ENCODE results near the gene TUBGCP2. TPM values are rescaled to one million over a fixed set of nuclear protein-coding genes. Genes with fewer than 3 reads are reported as not detected.
A peak's percentile ranks its signal among the peaks of the same experiment; 100 is the strongest.

The TUBGCP2 gene
- total RNA-seq, 4 donors from 2014 or later = 37.5 to 68.3 (median 47.6) TPM

DNA sequence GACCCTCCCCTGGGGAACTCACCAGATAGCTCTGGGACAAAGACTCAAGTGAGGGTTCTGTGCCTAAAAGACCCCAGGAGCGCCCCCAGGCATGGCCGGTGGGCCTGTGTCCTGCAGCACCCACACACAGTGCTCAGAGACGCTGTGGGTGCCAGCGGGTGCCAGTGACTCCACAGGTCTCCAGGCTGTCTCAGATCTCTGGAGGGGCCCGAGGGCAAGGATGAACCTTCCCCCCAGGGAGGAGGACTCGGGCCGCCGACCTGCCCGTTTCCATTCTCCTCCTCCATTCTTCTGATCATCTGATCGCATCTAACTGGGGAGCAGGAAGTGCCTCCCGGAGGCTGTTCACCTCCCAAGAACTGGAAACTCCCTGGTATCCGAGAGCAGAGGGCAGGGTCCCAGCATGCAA lies 33.0 kb downstream of the TUBGCP2 start:
- Histone ChIP-seq H3K4me1 (peaks cover 0 to 21% (median 15%) of the 10 kb centered on the region in 4 donors), H3K27me3 (peaks cover 29% of the 10 kb centered on the region), H3K9me3 (no peaks in the 10 kb centered on the region), H3K36me3 (peaks cover 0 to 5% (median 2%) of the 10 kb centered on the region in 4 donors), H3K27ac (peak overlapping the region; percentile 23 to 49 (median 43)), H3K4me3 (peak overlapping the region in 2 of 4 donors; percentile 25 to 39)
- DNase-seq = no peak
- TF ChIP-seq POLR2A (IDR thresholded peaks at IDR 0.05) (no peak), EP300 (IDR thresholded peaks at IDR 0.05; ENCODE audit: low read depth) (no peak), POLR2AphosphoS5 (IDR thresholded peaks at IDR 0.05) (no peak)
- TF ChIP-seq, protein P1, sequence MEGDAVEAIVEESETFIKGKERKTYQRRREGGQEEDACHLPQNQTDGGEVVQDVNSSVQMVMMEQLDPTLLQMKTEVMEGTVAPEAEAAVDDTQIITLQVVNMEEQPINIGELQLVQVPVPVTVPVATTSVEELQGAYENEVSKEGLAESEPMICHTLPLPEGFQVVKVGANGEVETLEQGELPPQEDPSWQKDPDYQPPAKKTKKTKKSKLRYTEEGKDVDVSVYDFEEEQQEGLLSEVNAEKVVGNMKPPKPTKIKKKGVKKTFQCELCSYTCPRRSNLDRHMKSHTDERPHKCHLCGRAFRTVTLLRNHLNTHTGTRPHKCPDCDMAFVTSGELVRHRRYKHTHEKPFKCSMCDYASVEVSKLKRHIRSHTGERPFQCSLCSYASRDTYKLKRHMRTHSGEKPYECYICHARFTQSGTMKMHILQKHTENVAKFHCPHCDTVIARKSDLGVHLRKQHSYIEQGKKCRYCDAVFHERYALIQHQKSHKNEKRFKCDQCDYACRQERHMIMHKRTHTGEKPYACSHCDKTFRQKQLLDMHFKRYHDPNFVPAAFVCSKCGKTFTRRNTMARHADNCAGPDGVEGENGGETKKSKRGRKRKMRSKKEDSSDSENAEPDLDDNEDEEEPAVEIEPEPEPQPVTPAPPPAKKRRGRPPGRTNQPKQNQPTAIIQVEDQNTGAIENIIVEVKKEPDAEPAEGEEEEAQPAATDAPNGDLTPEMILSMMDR (IDR thresholded peaks at IDR 0.05) = no peak
- intact Hi-C loops (cut with DNase I; ENCODE audit: low total_unique reads) = no loop called here
- WGBS, 2 donors (ENCODE audit: low coverage in 1 of 2) = 20% methylated on average over 11 of the region's 12 CpGs; no CpG with 5 or more reads in 1 of the 2 donors
- in situ Hi-C loops (cut with MboI; ENCODE audit: low pct_ligation_motif_present in 1 of 4, low pct_unique_long_range_greater_than_20kb in 1 of 4, low sequenced_read_pairs in 3 of 4) = no loop called here

DNA sequence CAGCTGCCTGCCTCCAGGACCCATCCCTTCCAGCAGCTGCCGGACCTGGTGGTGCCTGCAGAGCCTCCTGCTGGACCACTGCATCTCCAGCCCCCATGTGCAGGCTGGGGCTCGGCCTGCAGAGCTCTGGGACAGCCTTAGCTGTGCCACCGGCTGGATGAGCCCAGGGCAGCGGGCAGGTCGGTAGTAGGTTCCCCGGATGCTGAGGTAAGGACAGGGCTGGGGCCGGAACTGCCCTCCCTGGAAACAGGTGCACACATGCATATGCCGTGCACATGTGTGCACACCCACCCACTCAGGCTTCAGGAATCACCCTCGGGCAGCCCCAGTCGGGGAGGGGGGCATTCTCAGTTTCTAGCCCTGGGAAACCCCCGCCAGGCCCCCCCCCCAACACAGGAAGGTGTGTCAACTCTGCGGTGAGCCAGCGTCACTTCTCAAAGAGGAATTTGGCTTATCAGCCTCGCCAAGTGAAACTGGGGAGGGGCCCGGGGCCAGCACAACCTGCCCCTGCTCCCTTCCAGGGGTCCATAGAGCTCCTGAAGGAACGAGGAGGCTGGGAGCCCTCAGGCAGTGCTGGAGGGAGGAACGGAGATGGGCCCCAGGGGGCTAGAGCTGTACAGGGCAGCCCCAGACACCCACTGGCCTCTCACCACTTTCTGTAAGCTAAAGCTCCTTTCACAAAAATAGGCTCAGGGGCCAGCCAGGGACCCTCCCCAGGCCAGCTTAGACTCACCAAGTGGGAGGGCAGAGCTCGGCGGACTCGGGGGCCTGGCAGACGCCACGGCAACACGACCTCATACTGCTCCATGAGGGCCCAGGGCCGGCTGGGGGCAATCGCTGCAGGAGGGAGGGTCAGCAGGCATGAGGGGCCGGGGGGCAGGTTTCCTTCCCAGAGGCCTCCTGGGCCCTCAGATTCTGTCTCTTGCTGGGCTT lies 33.7 kb downstream of the TUBGCP2 start:
- peak overlapping the region in 3 of 4 donors; percentile 37 to 49 (median 49) for H3K27ac ChIP-seq
- TF ChIP-seq EP300 (IDR thresholded peaks at IDR 0.05; ENCODE audit: low read depth) (no peak), POLR2A (IDR thresholded peaks at IDR 0.05) (no peak), POLR2AphosphoS5 (IDR thresholded peaks at IDR 0.05) (no peak)
- TF ChIP-seq, protein P1 (IDR thresholded peaks at IDR 0.05) = no peak
- in situ Hi-C loops (cut with MboI; ENCODE audit: low pct_ligation_motif_present in 1 of 4, low pct_unique_long_range_greater_than_20kb in 1 of 4, low sequenced_read_pairs in 3 of 4) (no loop called here), intact Hi-C loops (cut with DNase I; ENCODE audit: low total_unique reads) (no loop called here)
- DNase-seq = peak; percentile 66
- no peaks in the 10 kb centered on the region for H3K9me3 ChIP-seq
- H3K4me1 ChIP-seq = peaks cover 0 to 21% (median 15%) of the 10 kb centered on the region in 4 donors
- 28% methylated on average over 15 of the region's 26 CpGs; no CpG with 5 or more reads in 1 of the 2 donors for WGBS, 2 donors (ENCODE audit: low coverage in 1 of 2)
- H3K36me3 ChIP-seq = peaks cover 0 to 2% (median under 1%) of the 10 kb centered on the region in 4 donors
- peak overlapping the region in 2 of 4 donors; percentile 25 to 39 for H3K4me3 ChIP-seq
- peaks cover 29% of the 10 kb centered on the region for H3K27me3 ChIP-seq

DNA sequence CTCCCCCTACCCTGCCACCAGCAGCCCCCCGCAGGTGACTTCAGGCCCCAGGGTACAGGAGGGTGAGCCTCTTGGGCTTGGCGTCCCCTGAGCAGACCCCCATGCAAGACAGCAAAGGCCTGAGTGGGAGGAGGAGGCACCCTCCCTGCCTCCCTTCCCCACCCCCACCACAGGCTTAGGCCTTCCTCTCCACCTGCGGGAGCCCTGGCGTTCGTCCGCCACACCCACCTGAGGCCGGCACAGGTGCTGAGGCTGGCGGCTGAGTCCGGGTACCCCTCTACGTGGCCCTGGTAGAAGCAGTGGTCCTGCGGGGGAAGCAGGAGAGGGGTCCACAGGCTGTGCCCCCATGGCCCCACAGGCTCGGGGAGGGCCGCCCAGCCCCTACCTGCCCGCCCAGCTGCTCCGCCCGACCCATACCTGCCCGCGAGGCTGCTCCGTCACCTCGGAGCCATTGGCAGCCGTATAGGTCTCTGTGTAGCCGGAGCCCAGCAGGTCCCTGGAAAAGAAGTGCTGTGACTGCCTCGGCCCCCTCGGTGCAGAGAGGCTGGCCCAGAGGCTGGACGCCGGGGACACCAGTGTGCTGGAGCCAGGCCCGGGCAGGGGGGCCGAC lies 35.0 kb downstream of the TUBGCP2 start:
- peaks cover 0 to 21% (median 15%) of the 10 kb centered on the region in 4 donors for H3K4me1 ChIP-seq
- in situ Hi-C loops (cut with MboI; ENCODE audit: low pct_ligation_motif_present in 1 of 4, low pct_unique_long_range_greater_than_20kb in 1 of 4, low sequenced_read_pairs in 3 of 4) (no loop called here), intact Hi-C loops (cut with DNase I; ENCODE audit: low total_unique reads) (no loop called here)
- H3K27ac ChIP-seq = no peak overlapping the region
- no peaks in the 10 kb centered on the region for H3K9me3 ChIP-seq
- 48% methylated on average over 17 of the region's 28 CpGs; no CpG with 5 or more reads in 1 of the 2 donors for WGBS, 2 donors (ENCODE audit: low coverage in 1 of 2)
- TF ChIP-seq POLR2AphosphoS5 (IDR thresholded peaks at IDR 0.05) (no peak), EP300 (IDR thresholded peaks at IDR 0.05; ENCODE audit: low read depth) (no peak), POLR2A (IDR thresholded peaks at IDR 0.05) (no peak)
- TF ChIP-seq, protein P1 (IDR thresholded peaks at IDR 0.05) = no peak
- H3K4me3 ChIP-seq = no peak overlapping the region
- peaks cover 29% of the 10 kb centered on the region for H3K27me3 ChIP-seq
- no peaks in the 10 kb centered on the region for H3K36me3 ChIP-seq
- no peak for DNase-seq

DNA sequence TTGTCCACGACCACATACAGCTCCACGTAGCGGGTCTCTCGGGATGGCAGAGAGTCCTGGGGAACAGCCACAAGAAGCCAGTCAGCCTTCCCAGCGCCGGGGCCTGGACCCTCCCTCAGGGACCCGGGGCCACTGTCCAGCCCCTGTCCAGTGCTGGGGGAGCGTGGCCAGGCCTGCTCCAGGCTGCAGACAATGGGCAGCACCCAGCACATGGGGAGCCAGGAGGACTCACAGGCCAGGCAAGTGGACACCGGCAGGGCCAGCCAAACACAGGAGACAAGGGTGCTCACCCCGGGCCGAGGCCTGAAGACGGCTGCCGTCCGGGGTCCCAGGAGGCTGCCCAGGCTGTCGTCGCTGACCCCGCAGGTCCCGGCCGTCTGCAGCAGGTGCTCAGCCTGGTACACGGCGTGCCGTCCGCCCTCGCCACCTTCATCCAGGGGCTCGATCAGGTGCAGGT lies 35.7 kb downstream of the TUBGCP2 start:
- Histone ChIP-seq H3K36me3 (no peaks in the 10 kb centered on the region), H3K9me3 (no peaks in the 10 kb centered on the region), H3K4me3 (no peak overlapping the region), H3K4me1 (peaks cover 0 to 21% (median 10%) of the 10 kb centered on the region in 4 donors), H3K27ac (no peak overlapping the region), H3K27me3 (peaks cover 29% of the 10 kb centered on the region)
- 90% methylated on average over 23 of the region's 25 CpGs; no CpG with 5 or more reads in 1 of the 2 donors for WGBS, 2 donors (ENCODE audit: low coverage in 1 of 2)
- no peak for TF ChIP-seq EP300 (IDR thresholded peaks at IDR 0.05; ENCODE audit: low read depth)
- TF ChIP-seq, protein P1 (IDR thresholded peaks at IDR 0.05) = no peak
- no peak for TF ChIP-seq POLR2A (IDR thresholded peaks at IDR 0.05)
- TF ChIP-seq POLR2AphosphoS5 (IDR thresholded peaks at IDR 0.05) = no peak
- DNase-seq = no peak
- in situ Hi-C loops (cut with MboI; ENCODE audit: low pct_ligation_motif_present in 1 of 4, low pct_unique_long_range_greater_than_20kb in 1 of 4, low sequenced_read_pairs in 3 of 4) = no loop called here
- intact Hi-C loops (cut with DNase I; ENCODE audit: low total_unique reads) = no loop called here
